Parathyroid adenoma (tissue), 2 donors: ENCODE measurements around the gene GRAMD1C.
A peak's percentile ranks its signal among the peaks of the same experiment; 100 is the strongest.

Experiments
- H2AFZ ChIP-seq: fragments of 300-600 bp; sonication (generic); one replicate; pipeline ENCODE4 v1.7.0; 2017; ENCODE audit warnings: antibody characterized with exemption, mild to moderate bottlenecking
- H3K27ac ChIP-seq: fragments of 300-600 bp; sonication (generic); one replicate; pipeline ENCODE4 v1.7.0; 2017
- H3K27me3 ChIP-seq: fragments of 300-600 bp; sonication (generic); one replicate; pipeline ENCODE4 v1.7.0; 2017; ENCODE audit warnings: low read length; ENCODE audit not compliant: control insufficient read depth, insufficient read depth
- H3K36me3 ChIP-seq: fragments of 300-600 bp; sonication (generic); one replicate; pipeline ENCODE4 v1.7.0; 2017; ENCODE audit warnings: low read length; ENCODE audit not compliant: control insufficient read depth, insufficient read depth
- H3K4me1 ChIP-seq: fragments of 300-600 bp; sonication (generic); one replicate; pipeline ENCODE4 v1.7.0; 2017; ENCODE audit warnings: control low read depth
- H3K4me2 ChIP-seq: fragments of 300-600 bp; sonication (generic); one replicate; pipeline ENCODE4 v1.7.0; 2017; ENCODE audit warnings: low read length
- H3K4me3 ChIP-seq: fragments of 300-600 bp; sonication (generic); one replicate; pipeline ENCODE4 v1.7.0; 2017; ENCODE audit warnings: low read depth, low read length
- H3K79me2 ChIP-seq: fragments of 300-600 bp; sonication (generic); one replicate; pipeline ENCODE4 v1.7.0; 2017; ENCODE audit warnings: control low read depth
- H3K9ac ChIP-seq: fragments of 300-600 bp; sonication (generic); one replicate; pipeline ENCODE4 v1.7.0; 2017; ENCODE audit warnings: mild to moderate bottlenecking
- H3K9me3 ChIP-seq: fragments of 300-600 bp; sonication (generic); one replicate; pipeline ENCODE4 v1.7.0; 2017; ENCODE audit warnings: low read length; ENCODE audit not compliant: control insufficient read depth
- CTCF ChIP-seq: fragments of 300-600 bp; sonication (generic); IDR thresholded peaks from one replicate; pipeline ENCODE4 v1.7.0; 2017; ENCODE audit warnings: antibody characterized with exemption, mild to moderate bottlenecking
- donor health status: primary hyperparathyroidism.

The GRAMD1C gene

GRCh38 chr3:113896930-113897329 lies 58.3 kb downstream of the GRAMD1C start:
- Histone ChIP-seq H3K79me2 (no peaks in the 10 kb centered on the region), H3K36me3 (no peaks in the 10 kb centered on the region), H3K4me3 (peak overlapping the region; percentile 69), H3K4me1 (no peaks in the 10 kb centered on the region), H3K27me3 (no peaks in the 10 kb centered on the region), H3K4me2 (peak overlapping the region; percentile 89), H3K9ac (no peak overlapping the region), H3K9me3 (no peaks in the 10 kb centered on the region), H3K27ac (no peak overlapping the region), H2AFZ (peak overlapping the region; percentile 0)
- no peak for TF ChIP-seq CTCF

DNA sequence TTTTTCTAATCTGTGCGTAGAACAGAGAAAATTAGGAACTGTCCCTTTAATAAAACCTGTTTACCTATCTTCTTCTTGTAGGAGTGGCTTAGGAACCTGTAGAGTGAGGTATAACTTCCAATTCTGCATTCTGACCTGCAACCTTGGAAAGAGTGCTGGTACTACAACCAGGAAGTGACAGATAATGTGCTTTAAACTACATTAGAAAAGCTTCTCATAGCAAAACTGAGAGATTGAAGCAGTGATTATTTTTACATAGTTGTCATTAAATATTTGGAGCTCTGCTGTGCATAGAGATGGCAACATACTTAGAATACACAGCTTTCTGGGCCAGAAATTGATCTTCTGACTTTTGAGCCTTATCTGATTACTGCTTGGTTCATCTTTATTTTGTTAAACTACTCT lies 58.8 kb downstream of the GRAMD1C start:
- no peaks in the 10 kb centered on the region for H3K79me2 ChIP-seq
- H3K4me1 ChIP-seq, result no peaks in the 10 kb centered on the region
- H3K4me3 ChIP-seq, result peak overlapping the region; percentile 69
- no peak overlapping the region for H3K9ac ChIP-seq
- no peaks in the 10 kb centered on the region for H3K27me3 ChIP-seq
- no peak overlapping the region for H3K27ac ChIP-seq
- no peaks in the 10 kb centered on the region for H3K36me3 ChIP-seq
- peak overlapping the region; percentile 0 for H2AFZ ChIP-seq
- H3K9me3 ChIP-seq, result no peaks in the 10 kb centered on the region
- no peak for TF ChIP-seq CTCF
- peak overlapping the region; percentile 89 for H3K4me2 ChIP-seq

GRCh38 chr3:113898892-113899291 lies 60.3 kb downstream of the GRAMD1C start:
- no peak overlapping the region for H2AFZ ChIP-seq
- H3K27me3 ChIP-seq, result no peaks in the 10 kb centered on the region
- no peaks in the 10 kb centered on the region for H3K36me3 ChIP-seq
- H3K4me3 ChIP-seq, result peak overlapping the region; percentile 69
- no peak overlapping the region for H3K27ac ChIP-seq
- no peak for TF ChIP-seq CTCF
- H3K9ac ChIP-seq, result no peak overlapping the region
- H3K4me2 ChIP-seq, result peak overlapping the region; percentile 89
- H3K9me3 ChIP-seq, result no peaks in the 10 kb centered on the region
- H3K4me1 ChIP-seq, result no peaks in the 10 kb centered on the region
- no peaks in the 10 kb centered on the region for H3K79me2 ChIP-seq

DNA sequence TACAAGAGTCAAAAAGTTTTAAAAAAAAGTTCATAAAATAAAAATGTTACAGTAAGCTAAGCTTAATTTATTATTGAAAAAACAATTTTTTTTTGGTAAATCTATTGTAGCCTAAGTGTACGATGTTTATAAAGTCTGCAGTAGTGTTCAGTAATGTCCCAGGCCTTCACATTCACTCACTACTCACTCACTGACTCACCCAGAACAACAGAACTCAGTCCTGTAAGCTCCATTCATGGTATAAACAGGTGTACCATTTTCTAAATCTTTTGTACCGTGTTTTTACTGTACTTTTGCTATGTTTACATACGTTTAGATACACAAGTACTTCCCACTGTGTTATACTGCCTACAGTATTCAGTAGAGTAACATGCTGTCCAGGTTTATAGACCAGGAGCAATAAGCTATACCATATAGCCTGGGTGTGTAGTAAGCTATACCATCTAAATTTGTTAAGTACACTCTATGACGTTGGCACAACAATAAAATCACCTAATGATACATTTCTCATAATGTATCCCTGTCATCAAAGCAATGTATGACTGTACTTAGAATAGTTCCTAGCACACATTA lies 68.1 kb downstream of the GRAMD1C start:
- Histone ChIP-seq H3K36me3 (no peaks in the 10 kb centered on the region), H2AFZ (no peak overlapping the region), H3K79me2 (no peaks in the 10 kb centered on the region), H3K27ac (no peak overlapping the region), H3K27me3 (no peaks in the 10 kb centered on the region), H3K4me1 (no peaks in the 10 kb centered on the region), H3K9me3 (no peaks in the 10 kb centered on the region), H3K4me3 (no peak overlapping the region), H3K4me2 (no peak overlapping the region), H3K9ac (no peak overlapping the region)
- TF ChIP-seq CTCF, result no peak

GRCh38 chr3:113908133-113908532 lies 69.5 kb downstream of the GRAMD1C start:
- H3K4me3 ChIP-seq, result no peak overlapping the region
- no peak for TF ChIP-seq CTCF
- H3K9me3 ChIP-seq, result no peaks in the 10 kb centered on the region
- no peak overlapping the region for H3K9ac ChIP-seq
- H3K36me3 ChIP-seq, result no peaks in the 10 kb centered on the region
- no peak overlapping the region for H2AFZ ChIP-seq
- H3K27me3 ChIP-seq, result no peaks in the 10 kb centered on the region
- no peak overlapping the region for H3K4me2 ChIP-seq
- no peak overlapping the region for H3K27ac ChIP-seq
- no peaks in the 10 kb centered on the region for H3K79me2 ChIP-seq
- H3K4me1 ChIP-seq, result no peaks in the 10 kb centered on the region
